Suprapubic skin (tissue), 4 donors: ENCODE results near the gene ANKRD2. TPM values are rescaled to one million over a fixed set of nuclear protein-coding genes. Genes with fewer than 3 reads are reported as not detected.
A peak's percentile ranks its signal among the peaks of the same experiment; 100 is the strongest.

ENCODE experiments used
- DNase-seq, 2 donors: peaks; one replicate each; pipeline ENCODE4 v3.0.0-alpha.2; 2019; ENCODE audit warnings: low spot score in 2 of 2
- H3K27ac ChIP-seq: fragments of 200-600 bp; sonication (generic); one replicate; pipeline ENCODE4 v1.5.1; 2019
- H3K27me3 ChIP-seq: fragments of 200-600 bp; sonication (generic); one replicate; pipeline ENCODE4 v1.5.1; 2019
- H3K36me3 ChIP-seq: fragments of 200-600 bp; sonication (generic); one replicate; pipeline ENCODE4 v1.5.1; 2019
- H3K4me1 ChIP-seq: fragments of 200-600 bp; sonication (generic); one replicate; pipeline ENCODE4 v1.5.1; 2019
- H3K4me3 ChIP-seq: fragments of 200-600 bp; sonication (generic); one replicate; pipeline ENCODE4 v1.5.1; 2019; ENCODE audit warnings: mild to moderate bottlenecking
- H3K9me3 ChIP-seq: fragments of 200-600 bp; sonication (generic); one replicate; pipeline ENCODE4 v1.5.1; 2019
- CTCF ChIP-seq, 2 donors: fragments of 200-600 bp in 1 of 2; fragments of 450-650 bp in 1 of 2; sonication (generic) in 1 of 2; IDR thresholded peaks; one replicate each; pipeline ENCODE4 v1.5.1; 2016 to 2019; ENCODE audit warnings: antibody characterized with exemption in 2 of 2, mild to moderate bottlenecking in 1 of 2, moderate library complexity in 1 of 2
- EP300 ChIP-seq: sonication (generic); formaldehyde crosslinking; IDR thresholded peaks from one replicate; pipeline ENCODE4 v1.6.1; 2017; ENCODE audit warnings: antibody characterized with exemption
- POLR2A ChIP-seq, 2 donors: fragments of 450-650 bp; IDR thresholded peaks; one replicate each; pipeline ENCODE4 v1.6.1; 2017; ENCODE audit warnings: antibody characterized with exemption in 2 of 2, mild to moderate bottlenecking in 2 of 2, moderate library complexity in 2 of 2
- POLR2AphosphoS5 ChIP-seq, 3 donors: sonication (generic); formaldehyde crosslinking; IDR thresholded peaks; one replicate each; pipeline ENCODE4 v1.6.1; 2017; ENCODE audit warnings: antibody characterized with exemption in 3 of 3
- WGBS: methylation state at CpG from one replicate; pipeline ENCODE4 v1.1.5; 2018; 5-methylcytosine and 5-hydroxymethylcytosine counted together
- total RNA-seq, 4 donors: library from RNA; depleted of rRNA; stranded (reverse); fragments of >200 nt; gene quantifications; one replicate each; pipeline ENCODE4 v1.1.0, GENCODE V29; 2016

Gene ANKRD2
- total RNA-seq, 4 donors from 2014 or later, result 0.45 to 2.5 (median 2.0) TPM; not detected in 1

DNA sequence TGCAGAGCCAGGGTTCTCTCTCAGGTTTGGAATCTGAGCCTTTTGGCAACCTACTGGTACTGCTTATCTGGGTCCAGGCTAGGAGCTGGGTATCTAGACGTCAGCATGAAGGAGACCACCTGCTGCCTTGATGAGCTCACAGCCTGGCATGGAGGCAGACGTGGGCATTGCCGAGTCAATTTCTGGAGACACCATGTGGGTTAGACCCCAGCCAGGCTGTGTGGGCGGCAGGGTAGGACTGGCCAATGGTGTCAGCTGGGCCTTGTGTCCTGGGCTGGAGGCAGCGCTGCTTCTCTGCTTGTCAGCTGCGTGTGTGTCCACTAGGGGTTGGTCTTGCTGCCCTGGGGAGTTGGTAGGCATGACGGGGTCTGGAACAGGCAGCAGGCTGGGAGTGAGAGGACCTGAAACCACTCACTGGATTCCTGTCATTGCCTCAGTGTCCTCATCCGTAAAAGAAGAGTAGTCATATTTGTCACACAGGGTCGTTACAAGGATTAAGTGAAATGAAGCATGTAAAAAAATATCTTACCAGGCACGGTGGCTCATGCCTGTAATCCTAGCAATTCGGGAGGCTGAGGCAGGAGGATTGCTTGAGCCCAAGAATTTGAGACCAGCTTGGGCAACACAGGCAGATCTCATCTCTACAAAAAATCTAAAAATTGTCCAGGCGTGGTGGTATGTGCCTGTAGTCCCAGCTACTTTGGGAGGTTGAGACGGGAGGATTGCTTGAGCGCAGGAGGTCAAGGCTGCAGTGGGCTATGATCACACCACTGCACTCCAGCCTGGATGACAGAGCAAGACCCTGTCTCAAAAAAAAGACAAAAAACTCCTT, 31.7 kb upstream of the ANKRD2 start:
- WGBS, result 81% methylated on average over 14 of the region's 14 CpGs
- H3K4me1 ChIP-seq, result peaks cover 60% of the 10 kb centered on the region

GRCh38 chr10:97542169-97543024, 30.2 kb upstream of the ANKRD2 start:
- no peaks in the 10 kb centered on the region for H3K27me3 ChIP-seq
- H3K4me3 ChIP-seq, result no peak overlapping the region
- no peaks in the 10 kb centered on the region for H3K36me3 ChIP-seq
- H3K27ac ChIP-seq, result peak overlapping the region; percentile 97
- no peak for TF ChIP-seq CTCF (IDR thresholded peaks at IDR 0.05)
- peak in 2 of 3 donors; percentile 29 to 65 for TF ChIP-seq POLR2AphosphoS5 (IDR thresholded peaks at IDR 0.05)
- H3K9me3 ChIP-seq, result no peaks in the 10 kb centered on the region
- DNase-seq, result peak; percentile 84 to 88
- H3K4me1 ChIP-seq, result peaks cover 60% of the 10 kb centered on the region
- WGBS, result 16% methylated on average over 6 of the region's 9 CpGs

More for the DNA sequence above, 31.7 kb upstream of the ANKRD2 start:
- TF ChIP-seq CTCF (IDR thresholded peaks at IDR 0.05) (no peak), POLR2AphosphoS5 (IDR thresholded peaks at IDR 0.05) (no peak), EP300 (no peak), POLR2A (IDR thresholded peaks at IDR 0.05) (no peak)
- Histone ChIP-seq H3K36me3 (no peaks in the 10 kb centered on the region), H3K4me3 (no peak overlapping the region), H3K27me3 (no peaks in the 10 kb centered on the region), H3K27ac (peak overlapping the region; percentile 97), H3K9me3 (no peaks in the 10 kb centered on the region)
- DNase-seq, result no peak

DNA sequence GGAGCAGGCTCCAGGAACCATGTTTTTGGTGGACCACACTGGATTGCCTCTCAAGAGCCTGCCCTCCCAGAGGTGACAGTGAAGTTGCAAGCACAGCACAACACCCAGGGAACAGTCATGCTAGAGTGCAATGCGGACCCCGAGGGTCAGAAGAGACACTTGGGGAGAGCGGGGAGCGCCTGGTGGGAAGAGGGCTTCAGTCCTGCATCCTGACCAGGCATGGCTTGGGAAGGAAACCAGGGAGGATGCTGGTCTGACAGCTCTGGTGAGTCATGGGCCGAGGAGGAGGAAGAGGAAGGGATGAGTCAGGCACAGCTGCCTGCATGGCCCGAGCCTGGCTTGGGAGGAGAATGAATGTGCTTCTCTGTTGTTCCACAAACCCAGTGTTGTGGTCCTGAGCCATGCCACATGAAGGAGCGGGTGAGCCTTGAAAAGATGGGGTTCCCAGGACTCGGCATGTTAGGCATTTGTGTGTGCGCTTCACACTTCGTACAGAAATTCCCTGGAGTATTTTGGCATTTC, 29.5 kb upstream of the ANKRD2 start:
- TF ChIP-seq POLR2A (IDR thresholded peaks at IDR 0.05) (no peak), POLR2AphosphoS5 (IDR thresholded peaks at IDR 0.05) (peak in 2 of 3 donors; percentile 27 to 78), CTCF (IDR thresholded peaks at IDR 0.05) (no peak)
- no peaks in the 10 kb centered on the region for H3K27me3 ChIP-seq
- no peaks in the 10 kb centered on the region for H3K36me3 ChIP-seq
- H3K4me1 ChIP-seq, result peaks cover 62% of the 10 kb centered on the region
- 24% methylated on average over 10 of the region's 10 CpGs for WGBS
- no peaks in the 10 kb centered on the region for H3K9me3 ChIP-seq
- H3K27ac ChIP-seq, result peak overlapping the region; percentile 97
- peak; percentile 90 for DNase-seq
- H3K4me3 ChIP-seq, result no peak overlapping the region

GRCh38 chr10:97546456-97547270, 25.9 kb upstream of the ANKRD2 start:
- WGBS, result 82% methylated on average over 17 of the region's 18 CpGs
- Histone ChIP-seq H3K4me3 (no peak overlapping the region), H3K27ac (no peak overlapping the region), H3K9me3 (no peaks in the 10 kb centered on the region), H3K4me1 (peaks cover 56% of the 10 kb centered on the region), H3K27me3 (no peaks in the 10 kb centered on the region), H3K36me3 (no peaks in the 10 kb centered on the region)
- no peak for DNase-seq
- TF ChIP-seq CTCF (IDR thresholded peaks at IDR 0.05), result no peak
- TF ChIP-seq POLR2AphosphoS5 (IDR thresholded peaks at IDR 0.05), result no peak
- no peak for TF ChIP-seq POLR2A (IDR thresholded peaks at IDR 0.05)
- no peak for TF ChIP-seq EP300
